NT2/D1 (cell line): ENCODE measurements around the gene TEK.

Source experiments
- SUZ12 ChIP-seq: IDR thresholded peaks from 2 replicates; pipeline ENCODE4 v1.6.1; 2011; ENCODE audit not compliant: insufficient read length, insufficient read depth; ENCODE audit errors: extremely low read depth
- YY1 ChIP-seq: IDR thresholded peaks from 2 replicates; pipeline ENCODE4 v1.6.1; 2011; ENCODE audit not compliant: insufficient read length, insufficient read depth
- ZNF274 ChIP-seq: IDR thresholded peaks from 2 replicates; pipeline ENCODE4 v1.6.1; 2011; ENCODE audit warnings: mild to moderate bottlenecking, low read depth, low read length

GRCh38 chr9:27149651-27150050 lies 40.6 kb downstream of the TEK start:
- TF ChIP-seq YY1 = no peak
- no peak for TF ChIP-seq ZNF274
- no peak for TF ChIP-seq SUZ12
